NCI-H2196 treated with DMSO at 0.1 percent for 48 hours (cell line): ENCODE results near the gene ABLIM1.

ENCODE experiments used
- DNase-seq: peaks from one replicate; lab custom pipeline; 2025; ENCODE audit not compliant: unreplicated experiment; lab: John Stamatoyannopoulos, UW

Gene ABLIM1

GRCh38 chr10:114420811-114421485, 237.1 kb downstream of the ABLIM1 start:
- DNase-seq, result no peak

- no peak for DNase-seq
Observed at GRCh38 chr10:114418109-114418508, 240.0 kb downstream of the ABLIM1 start.

- no peak for DNase-seq
Observed at GRCh38 chr10:114412907-114413797, 244.9 kb downstream of the ABLIM1 start.

- DNase-seq, result no peak
Observed at GRCh38 chr10:114408968-114409444, 249.1 kb downstream of the ABLIM1 start.

- no peak for DNase-seq
Observed at GRCh38 chr10:114408112-114408967, 249.7 kb downstream of the ABLIM1 start.

- no peak for DNase-seq
Observed at GRCh38 chr10:114406455-114406854, 251.6 kb downstream of the ABLIM1 start.

- no peak for DNase-seq
Observed at GRCh38 chr10:114405011-114405350, 253.1 kb downstream of the ABLIM1 start.

- DNase-seq, result no peak
Observed at GRCh38 chr10:114404171-114405010, 253.7 kb downstream of the ABLIM1 start, which contains the start of gene AFAP1L2. AFAP1L2 (minus strand) TSS chr10:114404502; CDS start chr10:114404455, 47 bp downstream.

GRCh38 chr10:114403541-114404161, 254.4 kb downstream of the ABLIM1 start:
- no peak for DNase-seq

- DNase-seq, result no peak
Observed at GRCh38 chr10:114402871-114403540, 255.1 kb downstream of the ABLIM1 start.

GRCh38 chr10:114402233-114402632, 255.8 kb downstream of the ABLIM1 start:
- no peak for DNase-seq

GRCh38 chr10:114401195-114401791, 256.8 kb downstream of the ABLIM1 start:
- no peak for DNase-seq

GRCh38 chr10:114400091-114400490, 258.0 kb downstream of the ABLIM1 start:
- DNase-seq, result no peak

GRCh38 chr10:114399576-114399975, 258.5 kb downstream of the ABLIM1 start:
- no peak for DNase-seq

GRCh38 chr10:114398587-114399331, 259.3 kb downstream of the ABLIM1 start:
- no peak for DNase-seq

GRCh38 chr10:114397651-114398145, 260.4 kb downstream of the ABLIM1 start:
- DNase-seq, result no peak

- DNase-seq, result no peak
Observed at GRCh38 chr10:114396464-114396863, 261.6 kb downstream of the ABLIM1 start.
